Psoas muscle (tissue), 8 donors: ENCODE data around the gene RTKN2. TPM values are rescaled to one million over a fixed set of nuclear protein-coding genes. Genes with fewer than 3 reads are reported as not detected.
A peak's percentile ranks its signal among the peaks of the same experiment; 100 is the strongest.

Experiments used
- ATAC-seq, 4 donors: fragments of 200-7000 bp; cut with Tn5 transposase; one replicate each; pipeline ENCODE4 v1.9.1; 2020; ENCODE audit warnings: moderate library complexity in 3 of 4, mild to moderate bottlenecking in 2 of 4
- DNase-seq, 2 donors: peaks; one replicate each; pipeline ENCODE4 v3.0.0-alpha.2; 2020
- H3K27ac ChIP-seq: fragments of 200-600 bp; one replicate; pipeline ENCODE4 v1.8.0; 2022
- H3K27me3 ChIP-seq, 3 donors: fragments of 200-600 bp in 1 of 3; one replicate each; pipeline versions ENCODE4 v1.6.1 to v1.8.0; 2013 to 2022; ENCODE audit warnings: low read length in 2 of 3, mild to moderate bottlenecking in 2 of 3, moderate library complexity in 1 of 3; ENCODE audit not compliant: insufficient read depth in 3 of 3
- H3K36me3 ChIP-seq, 2 donors: fragments of 200-600 bp in 1 of 2; one replicate each; pipeline versions ENCODE4 v1.6.1 to v1.8.0; 2013 to 2022; ENCODE audit warnings: low read depth in 1 of 2, mild to moderate bottlenecking in 1 of 2, moderate library complexity in 1 of 2; ENCODE audit not compliant: insufficient read depth in 1 of 2
- H3K4me1 ChIP-seq: fragments of 200-600 bp; one replicate; pipeline ENCODE4 v1.8.0; 2022
- H3K4me3 ChIP-seq: fragments of 200-600 bp; one replicate; pipeline ENCODE4 v1.8.0; 2022; ENCODE audit warnings: mild to moderate bottlenecking
- H3K9me3 ChIP-seq: fragments of 200-600 bp; one replicate; pipeline ENCODE4 v1.8.0; 2022
- CTCF ChIP-seq: fragments of 200-600 bp; IDR thresholded peaks from one replicate; pipeline ENCODE4 v1.8.0; 2022; ENCODE audit warnings: antibody characterized with exemption
- WGBS, 3 donors: extraction: QIAGEN DNeasy Blood & Tissue Kit; methylation state at CpG; one replicate each; pipeline versions ENCODE4 v1.1.6 to v1.1.7; 2013; 5-methylcytosine and 5-hydroxymethylcytosine counted together
- intact Hi-C, 2 donors: fragments of 100-400 bp; cut with DNase I; formaldehyde crosslinking; loops; one replicate each; pipeline versions ENCODE4 v1.11.0 to v1.14.2; 2022
- polyA plus RNA-seq, 3 donors: library from polyadenylated mRNA; stranded (reverse); fragments of 200-250 nt; gene quantifications; one replicate each; pipeline ENCODE4 v1.2.3, GENCODE V29; 2013
- total RNA-seq, 4 donors: library from RNA; stranded (reverse); fragmentation: NEBNext Ultra II Directional in 2 of 4; extraction: Animal tissue kit (Norgen Biotek cat#: 25700) in 2 of 4; gene quantifications; one replicate each; pipeline versions ENCODE4 v1.2.1 to v1.2.4, GENCODE V29; 2021 to 2023
- donor health status: healthy with polysubstance abuse.
- donor health status: DM: no; HTN: no; CAD: no; lungs with moderate emphysema.
- donor health status: Bipolar disorder and iron deficiency.
- donor health status: healthy.
- donor health status: DM: yes; HTN: yes; CAD: no.
- donor health status: DM: no; HTN: no; CAD: no.
- donor health status: DM: no; HTN: no; CAD: no.
- donor health status: DM: yes; HTN: yes; CAD: no.

RTKN2 gene
- total and polyA plus RNA-seq, 7 donors: 0.01 to 0.09 (median 0.03) TPM; not detected in 3

- DNase-seq (no peak), ATAC-seq (no peak)
- no peak overlapping the region for H3K27ac ChIP-seq
- H3K27me3 ChIP-seq: peaks cover 0 to 12% (median 0%) of the 10 kb centered on the region in 3 donors
- H3K4me1 ChIP-seq: peaks cover 7% of the 10 kb centered on the region
- intact Hi-C loops: no loop called here
- H3K36me3 ChIP-seq: no peaks in the 10 kb centered on the region
- WGBS, 3 donors: 83 to 94% (median 87%) methylated on average over 4 of the region's 4 CpGs
- TF ChIP-seq CTCF: no peak
- H3K4me3 ChIP-seq: no peak overlapping the region
- no peaks in the 10 kb centered on the region for H3K9me3 ChIP-seq
These were observed 1.4 kb upstream of the RTKN2 start for GRCh38 chr10:62270020-62270419.

GRCh38 chr10:62268027-62268398 lies 631 bp downstream of the RTKN2 start:
- H3K27ac ChIP-seq: no peak overlapping the region
- WGBS, 3 donors: 2 to 3% (median 2%) methylated on average over 19 of the region's 19 CpGs

GRCh38 chr10:62266611-62267010 lies 2.0 kb downstream of the RTKN2 start:
- peaks cover 0 to 12% (median 0%) of the 10 kb centered on the region in 3 donors for H3K27me3 ChIP-seq
- 55 to 64% (median 64%) methylated on average over 3 of the region's 3 CpGs for WGBS, 3 donors
- no peak for ATAC-seq

More at GRCh38 chr10:62268027-62268398, 631 bp downstream of the RTKN2 start:
- Histone ChIP-seq H3K4me1 (peaks cover 7% of the 10 kb centered on the region), H3K36me3 (no peaks in the 10 kb centered on the region), H3K9me3 (no peaks in the 10 kb centered on the region), H3K4me3 (peak overlapping the region; percentile 82), H3K27me3 (peaks cover 0 to 12% (median 0%) of the 10 kb centered on the region in 3 donors)
- DNase-seq (peak in 1 of 2 donors; percentile 42), ATAC-seq (peak in 1 of 4 donors; percentile 18)
- TF ChIP-seq CTCF: no peak
- intact Hi-C loops: no loop called here

GRCh38 chr10:62266147-62266546 lies 2.5 kb downstream of the RTKN2 start:
- peaks cover 0 to 12% (median 0%) of the 10 kb centered on the region in 3 donors for H3K27me3 ChIP-seq
- H3K36me3 ChIP-seq: no peaks in the 10 kb centered on the region
- no peak for DNase-seq
- H3K4me1 ChIP-seq: peaks cover 7% of the 10 kb centered on the region
- intact Hi-C loops: no loop called here
- no peak overlapping the region for H3K4me3 ChIP-seq
- no peaks in the 10 kb centered on the region for H3K9me3 ChIP-seq
- TF ChIP-seq CTCF: no peak
- ATAC-seq: no peak
- WGBS, 3 donors: 64 to 79% (median 67%) methylated on average over 4 of the region's 4 CpGs
- no peak overlapping the region for H3K27ac ChIP-seq

More at GRCh38 chr10:62266611-62267010, 2.0 kb downstream of the RTKN2 start:
- Histone ChIP-seq H3K4me1 (peaks cover 7% of the 10 kb centered on the region), H3K4me3 (no peak overlapping the region), H3K27ac (no peak overlapping the region), H3K9me3 (no peaks in the 10 kb centered on the region), H3K36me3 (no peaks in the 10 kb centered on the region)
- DNase-seq: no peak
- TF ChIP-seq CTCF: no peak
- intact Hi-C loops: no loop called here
